AG04449 (cell line): ENCODE data around the gene RPL27A.

ENCODE experiments used
- CTCF ChIA-PET: fragments of 350-600 bp; formaldehyde crosslinking; extraction: SDS; loops from one replicate; lab custom pipeline; 2021; ENCODE audit warnings: antibody characterized with exemption; lab: Yijun Ruan, JAX
- POLR2A ChIA-PET: fragments of 400-600, 350-600 bp; formaldehyde crosslinking; extraction: SDS; loops from one replicate; lab custom pipeline; 2020; ENCODE audit warnings: antibody characterized with exemption, inconsistent platforms; lab: Yijun Ruan, JAX
- DNase-seq: peaks from one replicate; pipeline ENCODE4 v3.0.0-alpha.2; 2010; ENCODE audit warnings: low read depth, low spot score
- H3K4me3 ChIP-seq: 2 replicates; pipeline ENCODE4 v1.5.1; 2011; ENCODE audit warnings: low read depth, mild to moderate bottlenecking, control low read depth, low read length
- TF ChIP-seq, protein P1 (sequence below): IDR thresholded peaks from one replicate; pipeline ENCODE4 v1.5.1; 2011; ENCODE audit warnings: mild to moderate bottlenecking, moderate library complexity, low read length, control low read depth, inconsistent platforms; ENCODE audit not compliant: insufficient read depth; ENCODE audit errors: missing control alignments

The RPL27A gene

GRCh38 chr11:8679006-8679405, 3.6 kb upstream of the RPL27A start:
- CTCF ChIA-PET = interaction anchor here (1.6 kb wide), 1 partner anchor 13 kb away, joined by 4 read pairs; no protein-coding TSS in a partner anchor
- TF ChIP-seq, protein P1, sequence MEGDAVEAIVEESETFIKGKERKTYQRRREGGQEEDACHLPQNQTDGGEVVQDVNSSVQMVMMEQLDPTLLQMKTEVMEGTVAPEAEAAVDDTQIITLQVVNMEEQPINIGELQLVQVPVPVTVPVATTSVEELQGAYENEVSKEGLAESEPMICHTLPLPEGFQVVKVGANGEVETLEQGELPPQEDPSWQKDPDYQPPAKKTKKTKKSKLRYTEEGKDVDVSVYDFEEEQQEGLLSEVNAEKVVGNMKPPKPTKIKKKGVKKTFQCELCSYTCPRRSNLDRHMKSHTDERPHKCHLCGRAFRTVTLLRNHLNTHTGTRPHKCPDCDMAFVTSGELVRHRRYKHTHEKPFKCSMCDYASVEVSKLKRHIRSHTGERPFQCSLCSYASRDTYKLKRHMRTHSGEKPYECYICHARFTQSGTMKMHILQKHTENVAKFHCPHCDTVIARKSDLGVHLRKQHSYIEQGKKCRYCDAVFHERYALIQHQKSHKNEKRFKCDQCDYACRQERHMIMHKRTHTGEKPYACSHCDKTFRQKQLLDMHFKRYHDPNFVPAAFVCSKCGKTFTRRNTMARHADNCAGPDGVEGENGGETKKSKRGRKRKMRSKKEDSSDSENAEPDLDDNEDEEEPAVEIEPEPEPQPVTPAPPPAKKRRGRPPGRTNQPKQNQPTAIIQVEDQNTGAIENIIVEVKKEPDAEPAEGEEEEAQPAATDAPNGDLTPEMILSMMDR = no peak
- POLR2A ChIA-PET = interaction anchor here (1.2 kb wide), 1 partner anchor 95 kb away, joined by 3 read pairs; no protein-coding TSS in a partner anchor

GRCh38 chr11:8681837-8682302, 722 bp upstream of the RPL27A start:
- POLR2A ChIA-PET = interaction anchor here (0.6 to 2.1 kb wide), 9 partner anchors 8 to 282 kb away, joined by 3 to 17 read pairs (median 4); partner anchors contain the start of gene TMEM9B
- CTCF ChIA-PET = interaction anchor here (1.1 kb wide), 1 partner anchor 10 kb away, joined by 3 read pairs; no protein-coding TSS in a partner anchor
- TF ChIP-seq, protein P1 = no peak
- no peak for DNase-seq
- H3K4me3 ChIP-seq = peak overlapping the region; percentile 97

More at GRCh38 chr11:8679006-8679405, 3.6 kb upstream of the RPL27A start:
- no peak overlapping the region for H3K4me3 ChIP-seq
- no peak for DNase-seq

GRCh38 chr11:8683115-8683807, 669 bp downstream of the RPL27A start:
- ChIA-PET POLR2A (interaction anchor here (1.1 to 2.1 kb wide), 8 partner anchors 10 to 185 kb away, joined by 3 to 17 read pairs (median 6); partner anchors contain the start of gene STK33), CTCF (interaction anchor here (0.6 to 1.7 kb wide), 7 partner anchors 10 to 1180 kb away, joined by 3 to 5 read pairs (median 3); no protein-coding TSS in a partner anchor)
- peak overlapping the region; percentile 97 for H3K4me3 ChIP-seq
- TF ChIP-seq, protein P1 = no peak
- DNase-seq = no peak

- CTCF ChIA-PET = no interaction called here
- H3K4me3 ChIP-seq = peak overlapping the region; percentile 97
- TF ChIP-seq, protein P1 = no peak
- no peak for DNase-seq
- POLR2A ChIA-PET = no interaction called here
Observed at GRCh38 chr11:8684600-8685290, 2.2 kb downstream of the RPL27A start.

DNA sequence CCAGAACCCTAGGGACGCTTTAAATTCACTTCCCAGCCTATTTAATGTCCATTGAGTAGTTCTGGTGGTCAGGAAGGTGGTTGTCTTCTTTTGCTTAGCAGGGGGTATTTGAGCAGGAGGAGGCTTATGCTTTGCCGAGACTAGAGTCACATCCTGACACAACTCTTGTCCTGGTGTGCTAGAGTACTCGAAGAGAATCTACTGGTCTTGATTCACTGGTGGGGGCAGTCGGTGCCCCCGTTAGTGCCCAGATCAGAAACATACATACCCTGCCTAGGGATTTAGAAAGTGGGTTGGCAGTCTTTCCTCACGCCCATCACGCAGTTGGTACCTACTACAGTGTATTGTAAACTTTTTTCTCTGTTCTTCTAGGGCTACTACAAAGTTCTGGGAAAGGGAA, 2.7 kb downstream of the RPL27A start:
- H3K4me3 ChIP-seq = 0 out of 2 replicates have a peak overlapping the region, but pooled peaks have one; percentile 31
- ChIA-PET CTCF (no interaction called here), POLR2A (interaction anchor here (0.6 kb wide), 1 partner anchor 405 kb away, joined by 3 read pairs; no protein-coding TSS in a partner anchor)
- TF ChIP-seq, protein P1 = no peak
- no peak for DNase-seq

- DNase-seq = no peak
- ChIA-PET CTCF (no interaction called here), POLR2A (interaction anchor here (0.6 to 4.4 kb wide), 2 partner anchors 123 to 404 kb away, joined by 3 to 35 read pairs; a partner anchor contains a TSS)
- TF ChIP-seq, protein P1 = no peak
- no peak overlapping the region for H3K4me3 ChIP-seq
Observed at GRCh38 chr11:8685820-8686219, 3.2 kb downstream of the RPL27A start.
